ENCODE measurements around the gene FAM117A. TPM values are rescaled to one million over a fixed set of nuclear protein-coding genes. Genes with fewer than 3 reads are reported as not detected.
A peak's percentile ranks its signal among the peaks of the same experiment; 100 is the strongest.

FAM117A gene
- total RNA-seq, 1 donor from 2014 or later = 14.6 TPM

GRCh38 chr17:49698005-49698404, 65.9 kb downstream of the FAM117A start:
- Histone ChIP-seq H3K36me3 (no peaks in the 10 kb centered on the region), H3K9ac (no peak overlapping the region), H3F3A (ENCODE audit: low read depth) (peaks cover 9% of the 10 kb centered on the region), H3K27me3 (peaks cover 11% of the 10 kb centered on the region), H3K9me3 (ENCODE audit: low read depth) (no peaks in the 10 kb centered on the region), H3K79me2 (ENCODE audit: low read depth) (no peaks in the 10 kb centered on the region), H3K27ac (no peak overlapping the region), H3K4me3 (no peak overlapping the region), H4K20me1 (ENCODE audit: low read depth) (no peaks in the 10 kb centered on the region), H2AFZ (replicated peaks) (no peak overlapping the region), H3K4me2 (no peak overlapping the region), H3K4me1 (peaks cover 5% of the 10 kb centered on the region)
- Mint-ChIP-seq H3K27ac (no peak overlapping the region), H3K27me3 (ENCODE audit: insufficient read depth, low read depth) (peaks cover 12% of the 10 kb centered on the region), H3K36me3 (peaks cover 5% of the 10 kb centered on the region), H3K9me3 (no peaks in the 10 kb centered on the region), H3K4me1 (peaks cover 5% of the 10 kb centered on the region), H3K4me3 (no peak overlapping the region)
- no peak for DNase-seq (ENCODE audit: low spot score)
- TF ChIP-seq EZH2 (IDR thresholded peaks at IDR 0.05) (no peak), EZH2phosphoT487 (IDR thresholded peaks at IDR 0.05) (no peak)
- TF ChIP-seq, protein P1, sequence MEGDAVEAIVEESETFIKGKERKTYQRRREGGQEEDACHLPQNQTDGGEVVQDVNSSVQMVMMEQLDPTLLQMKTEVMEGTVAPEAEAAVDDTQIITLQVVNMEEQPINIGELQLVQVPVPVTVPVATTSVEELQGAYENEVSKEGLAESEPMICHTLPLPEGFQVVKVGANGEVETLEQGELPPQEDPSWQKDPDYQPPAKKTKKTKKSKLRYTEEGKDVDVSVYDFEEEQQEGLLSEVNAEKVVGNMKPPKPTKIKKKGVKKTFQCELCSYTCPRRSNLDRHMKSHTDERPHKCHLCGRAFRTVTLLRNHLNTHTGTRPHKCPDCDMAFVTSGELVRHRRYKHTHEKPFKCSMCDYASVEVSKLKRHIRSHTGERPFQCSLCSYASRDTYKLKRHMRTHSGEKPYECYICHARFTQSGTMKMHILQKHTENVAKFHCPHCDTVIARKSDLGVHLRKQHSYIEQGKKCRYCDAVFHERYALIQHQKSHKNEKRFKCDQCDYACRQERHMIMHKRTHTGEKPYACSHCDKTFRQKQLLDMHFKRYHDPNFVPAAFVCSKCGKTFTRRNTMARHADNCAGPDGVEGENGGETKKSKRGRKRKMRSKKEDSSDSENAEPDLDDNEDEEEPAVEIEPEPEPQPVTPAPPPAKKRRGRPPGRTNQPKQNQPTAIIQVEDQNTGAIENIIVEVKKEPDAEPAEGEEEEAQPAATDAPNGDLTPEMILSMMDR (IDR thresholded peaks at IDR 0.05) = no peak

GRCh38 chr17:49696233-49696761, 67.6 kb downstream of the FAM117A start:
- Histone ChIP-seq H4K20me1 (ENCODE audit: low read depth) (no peaks in the 10 kb centered on the region), H3K4me1 (peaks cover 8% of the 10 kb centered on the region), H3K79me2 (ENCODE audit: low read depth) (no peaks in the 10 kb centered on the region), H3K27ac (no peak overlapping the region), H2AFZ (replicated peaks) (peak overlapping the region; percentile 26), H3K4me3 (no peak overlapping the region), H3K36me3 (no peaks in the 10 kb centered on the region), H3K27me3 (peaks cover 11% of the 10 kb centered on the region), H3K9me3 (ENCODE audit: low read depth) (no peaks in the 10 kb centered on the region), H3K9ac (no peak overlapping the region), H3K4me2 (no peak overlapping the region), H3F3A (ENCODE audit: low read depth) (peaks cover 10% of the 10 kb centered on the region)
- no peaks in the 10 kb centered on the region for H3K9me3 Mint-ChIP-seq
- H3K4me3 Mint-ChIP-seq = no peak overlapping the region
- TF ChIP-seq, protein P1 (IDR thresholded peaks at IDR 0.05) = no peak
- no peak for TF ChIP-seq EZH2 (IDR thresholded peaks at IDR 0.05)
- peaks cover 17% of the 10 kb centered on the region for H3K27me3 Mint-ChIP-seq (ENCODE audit: insufficient read depth, low read depth)
- H3K27ac Mint-ChIP-seq = no peak overlapping the region
- H3K4me1 Mint-ChIP-seq = peaks cover 7% of the 10 kb centered on the region
- peaks cover 3% of the 10 kb centered on the region for H3K36me3 Mint-ChIP-seq
- DNase-seq (ENCODE audit: low spot score) = no peak

GRCh38 chr17:49695698-49696232, 68.2 kb downstream of the FAM117A start:
- Mint-ChIP-seq H3K27me3 (ENCODE audit: insufficient read depth, low read depth) (peaks cover 17% of the 10 kb centered on the region), H3K4me3 (no peak overlapping the region), H3K27ac (no peak overlapping the region), H3K4me1 (peaks cover 7% of the 10 kb centered on the region), H3K9me3 (no peaks in the 10 kb centered on the region), H3K36me3 (peaks cover 2% of the 10 kb centered on the region)
- no peaks in the 10 kb centered on the region for H3K9me3 ChIP-seq (ENCODE audit: low read depth)
- no peaks in the 10 kb centered on the region for H3K36me3 ChIP-seq
- H3K79me2 ChIP-seq (ENCODE audit: low read depth) = no peaks in the 10 kb centered on the region
- TF ChIP-seq EZH2 (IDR thresholded peaks at IDR 0.05) (no peak), EZH2phosphoT487 (IDR thresholded peaks at IDR 0.05) (no peak)
- TF ChIP-seq, protein P1 (IDR thresholded peaks at IDR 0.05) = no peak
- H3K4me2 ChIP-seq = no peak overlapping the region
- H3K9ac ChIP-seq = no peak overlapping the region
- no peak overlapping the region for H2AFZ ChIP-seq (replicated peaks)
- DNase-seq (ENCODE audit: low spot score) = no peak
- H3F3A ChIP-seq (ENCODE audit: low read depth) = peaks cover 10% of the 10 kb centered on the region
- peaks cover 11% of the 10 kb centered on the region for H3K27me3 ChIP-seq
- no peak overlapping the region for H3K4me3 ChIP-seq
- H3K4me1 ChIP-seq = peaks cover 8% of the 10 kb centered on the region
- H3K27ac ChIP-seq = no peak overlapping the region
- H4K20me1 ChIP-seq (ENCODE audit: low read depth) = no peaks in the 10 kb centered on the region
